ENCODE data around the gene FRAS1. TPM values are rescaled to one million over a fixed set of nuclear protein-coding genes. Genes with fewer than 3 reads are reported as not detected.

The FRAS1 gene
- total and polyA plus RNA-seq, 9 of the 15 experiments (the other 6 are each of a cell fraction or from before 2014, with no cell fraction given): under 0.01 to 0.11 (median 0.04) TPM; not detected in 2

DNA sequence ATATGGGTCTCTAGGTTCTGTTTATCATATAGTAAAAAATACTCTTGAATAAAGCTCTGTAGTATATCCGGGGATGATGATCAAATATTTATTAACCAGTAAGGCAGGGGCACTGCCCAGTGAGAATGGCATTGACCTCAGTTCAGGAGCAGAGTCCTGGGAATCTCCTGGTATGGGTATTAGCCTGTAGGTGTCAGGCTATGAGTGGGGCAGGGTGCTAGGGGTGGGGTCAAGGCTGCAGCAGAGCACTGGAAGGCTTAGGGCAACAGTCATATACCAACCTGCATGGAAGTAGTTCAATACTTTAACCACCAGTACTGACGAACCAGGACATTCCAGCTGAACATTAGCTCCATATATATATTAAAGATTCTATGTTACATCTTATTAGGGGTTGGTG, 274.1 kb downstream of the FRAS1 start:
- Histone ChIP-seq H3K9ac (ENCODE audit: insufficient read depth in 1 of 2, low read depth in 2 of 2, low read length in 2 of 2) (no peak overlapping the region), H3K9me1 (ENCODE audit: control insufficient read depth, insufficient read depth, low read length) (no peaks in the 10 kb centered on the region), H3K4me3 (no peak overlapping the region), H3K4me2 (ENCODE audit: insufficient read depth, low read length) (no peak overlapping the region), H4K20me1 (replicated peaks; ENCODE audit: control insufficient read depth, insufficient read depth, low read length) (no peaks in the 10 kb centered on the region), H3K4me1 (replicated peaks in 1 of 2; ENCODE audit: control insufficient read depth in 2 of 2, insufficient read depth in 2 of 2, low read length in 2 of 2) (no peaks in the 10 kb centered on the region), H3K36me3 (ENCODE audit: control insufficient read depth, insufficient read depth, low read length) (no peaks in the 10 kb centered on the region), H3K27ac (ENCODE audit: extremely low read depth, low read depth, low read length) (no peak overlapping the region), H2AFZ (ENCODE audit: low read depth, low read length) (no peak overlapping the region), H3K27me3 (ENCODE audit: control insufficient read depth in 2 of 2, insufficient read depth in 2 of 2, low read length in 2 of 2) (no peaks in the 10 kb centered on the region; a peak in 2 of 5 replicates), H3K79me2 (ENCODE audit: control insufficient read depth, insufficient read depth, low read length) (no peaks in the 10 kb centered on the region), H3K9me3 (replicated peaks; ENCODE audit: control insufficient read depth, insufficient read depth, low read depth, low read length) (no peaks in the 10 kb centered on the region)
- BruUV-seq (replicated peaks): no TSS peak
- ChIA-PET CTCF (ENCODE audit: low intra/inter-chr PET ratio) (no interaction called here), POLR2A (interaction anchor here (0.5 to 1.4 kb wide), 2 partner anchors 19 to 90 kb away, joined by 3 read pairs; no protein-coding TSS in a partner anchor)
- TF ChIP-seq CBX3 (IDR thresholded peaks at IDR 0.05; ENCODE audit: borderline replicate concordance in 1 of 2, low read length in 2 of 2): no peak
- TF ChIP-seq, protein P1, sequence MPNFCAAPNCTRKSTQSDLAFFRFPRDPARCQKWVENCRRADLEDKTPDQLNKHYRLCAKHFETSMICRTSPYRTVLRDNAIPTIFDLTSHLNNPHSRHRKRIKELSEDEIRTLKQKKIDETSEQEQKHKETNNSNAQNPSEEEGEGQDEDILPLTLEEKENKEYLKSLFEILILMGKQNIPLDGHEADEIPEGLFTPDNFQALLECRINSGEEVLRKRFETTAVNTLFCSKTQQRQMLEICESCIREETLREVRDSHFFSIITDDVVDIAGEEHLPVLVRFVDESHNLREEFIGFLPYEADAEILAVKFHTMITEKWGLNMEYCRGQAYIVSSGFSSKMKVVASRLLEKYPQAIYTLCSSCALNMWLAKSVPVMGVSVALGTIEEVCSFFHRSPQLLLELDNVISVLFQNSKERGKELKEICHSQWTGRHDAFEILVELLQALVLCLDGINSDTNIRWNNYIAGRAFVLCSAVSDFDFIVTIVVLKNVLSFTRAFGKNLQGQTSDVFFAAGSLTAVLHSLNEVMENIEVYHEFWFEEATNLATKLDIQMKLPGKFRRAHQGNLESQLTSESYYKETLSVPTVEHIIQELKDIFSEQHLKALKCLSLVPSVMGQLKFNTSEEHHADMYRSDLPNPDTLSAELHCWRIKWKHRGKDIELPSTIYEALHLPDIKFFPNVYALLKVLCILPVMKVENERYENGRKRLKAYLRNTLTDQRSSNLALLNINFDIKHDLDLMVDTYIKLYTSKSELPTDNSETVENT (CRISPR knock-in tag; IDR thresholded peaks at IDR 0.05): no peak
- TF ChIP-seq NEUROD1 (IDR thresholded peaks at IDR 0.05; ENCODE audit: borderline replicate concordance, low read depth, low read length, partially characterized antibody): no peak
- TF ChIP-seq RCOR1 (IDR thresholded peaks at IDR 0.05; ENCODE audit: borderline replicate concordance in 1 of 2, low read depth in 2 of 2, low read length in 2 of 2): no peak
- no peak for TF ChIP-seq ZBTB7A (IDR thresholded peaks at IDR 0.05; ENCODE audit: borderline replicate concordance, control insufficient read depth, low read depth, low read length)
- ATAC-seq (no peak), FAIRE-seq (no peak), DNase-seq (ENCODE audit: extremely low read depth in 1 of 4, low spot score in 3 of 4) (no peak)
- 4% methylated on average over 2 of the region's 2 CpGs for WGBS (ENCODE audit: insufficient coverage, low coverage, missing lambda C conversion rate)
- in situ Hi-C loops (cut with MboI) (no loop called here), intact Hi-C loops (cut with micrococcal nuclease) (no loop called here)
